SKM-1 (cell line): ENCODE measurements around the gene DNM1.
"Not testable (repeated sequence)": the region's sequence is repeated elsewhere in the genome, so short reads cannot be mapped to it uniquely, and the experiment has no call there.

Experiments
- DNase-seq: peaks from one replicate; lab custom pipeline; 2025; ENCODE audit not compliant: unreplicated experiment; lab: John Stamatoyannopoulos, UW

Gene DNM1

GRCh38 chr9:128222880-128223670, 19.9 kb downstream of the DNM1 start:
- no peak for DNase-seq

- no peak for DNase-seq
Observed at GRCh38 chr9:128224877-128225276, 21.7 kb downstream of the DNM1 start.

GRCh38 chr9:128225770-128226411, 22.7 kb downstream of the DNM1 start:
- DNase-seq = no peak

GRCh38 chr9:128226412-128226801, 23.2 kb downstream of the DNM1 start:
- DNase-seq = no peak

- DNase-seq = not testable (repeated sequence)
Observed at GRCh38 chr9:128230897-128231296, 27.7 kb downstream of the DNM1 start.

- no peak for DNase-seq
Observed at GRCh38 chr9:128231638-128232527, 28.7 kb downstream of the DNM1 start.

GRCh38 chr9:128232528-128233428, 29.6 kb downstream of the DNM1 start:
- no peak for DNase-seq

GRCh38 chr9:128233817-128234406, 30.7 kb downstream of the DNM1 start:
- DNase-seq = no peak

GRCh38 chr9:128242124-128242523, 38.9 kb downstream of the DNM1 start:
- no peak for DNase-seq

- DNase-seq = no peak
Observed at GRCh38 chr9:128242828-128243214, 39.6 kb downstream of the DNM1 start.

GRCh38 chr9:128243215-128244018, 40.2 kb downstream of the DNM1 start:
- no peak for DNase-seq

- DNase-seq = no peak
Observed at GRCh38 chr9:128244091-128244836, 41.1 kb downstream of the DNM1 start.

GRCh38 chr9:128244837-128245231, 41.7 kb downstream of the DNM1 start:
- DNase-seq = peak; percentile 90

GRCh38 chr9:128245421-128246151, 42.4 kb downstream of the DNM1 start:
- no peak for DNase-seq

GRCh38 chr9:128246471-128246870, 43.3 kb downstream of the DNM1 start:
- DNase-seq = no peak

- no peak for DNase-seq
Observed at GRCh38 chr9:128247226-128247803, 44.1 kb downstream of the DNM1 start.

GRCh38 chr9:128249558-128249907, 46.4 kb downstream of the DNM1 start:
- DNase-seq = no peak
